Limb (tissue), 2 donors: Measurements from ENCODE around the gene AQP2.
A peak's percentile ranks its signal among the peaks of the same experiment; 100 is the strongest.

ENCODE experiments used
- DNase-seq, 2 donors: peaks; one replicate each; pipeline ENCODE4 v3.0.0-alpha.2; 2016; ENCODE audit errors: extremely low spot score in 2 of 2

AQP2 gene, protein sequence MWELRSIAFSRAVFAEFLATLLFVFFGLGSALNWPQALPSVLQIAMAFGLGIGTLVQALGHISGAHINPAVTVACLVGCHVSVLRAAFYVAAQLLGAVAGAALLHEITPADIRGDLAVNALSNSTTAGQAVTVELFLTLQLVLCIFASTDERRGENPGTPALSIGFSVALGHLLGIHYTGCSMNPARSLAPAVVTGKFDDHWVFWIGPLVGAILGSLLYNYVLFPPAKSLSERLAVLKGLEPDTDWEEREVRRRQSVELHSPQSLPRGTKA

DNA sequence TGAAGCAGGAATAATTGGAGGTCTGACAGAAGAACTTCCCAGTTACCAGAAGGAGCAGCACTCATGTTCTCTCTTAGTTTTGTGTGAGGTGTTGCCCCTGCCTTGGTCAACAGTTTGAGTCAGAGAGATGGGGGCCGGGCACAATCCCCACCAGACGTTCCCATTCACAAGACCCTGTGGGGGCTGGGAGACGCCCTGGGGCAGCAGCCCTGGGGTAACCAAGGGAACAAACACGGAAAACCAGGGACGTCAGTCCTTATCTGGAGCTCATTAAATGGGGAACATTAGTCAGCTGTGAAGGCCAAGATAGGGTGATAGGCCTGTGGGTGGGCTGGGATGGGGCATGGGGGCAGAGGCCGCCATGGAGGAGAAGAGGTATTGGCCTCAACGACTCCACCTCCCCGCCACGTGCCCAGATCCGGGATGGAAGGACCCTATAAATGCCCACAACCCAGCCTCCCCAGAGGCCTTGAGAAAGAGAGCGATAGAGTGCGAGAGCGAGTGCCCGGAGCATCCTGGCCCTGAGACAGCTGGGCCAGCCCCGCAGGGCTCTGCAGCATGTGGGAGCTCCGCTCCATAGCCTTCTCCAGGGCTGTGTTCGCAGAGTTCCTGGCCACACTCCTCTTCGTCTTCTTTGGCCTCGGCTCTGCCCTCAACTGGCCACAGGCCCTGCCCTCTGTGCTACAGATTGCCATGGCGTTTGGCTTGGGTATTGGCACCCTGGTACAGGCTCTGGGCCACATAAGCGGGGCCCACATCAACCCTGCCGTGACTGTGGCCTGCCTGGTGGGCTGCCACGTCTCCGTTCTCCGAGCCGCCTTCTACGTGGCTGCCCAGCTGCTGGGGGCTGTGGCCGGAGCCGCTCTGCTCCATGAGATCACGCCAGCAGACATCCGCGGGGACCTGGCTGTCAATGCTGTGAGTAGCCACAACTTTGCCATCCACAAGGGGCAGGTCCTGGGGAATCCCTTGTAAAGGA lies at the start of gene AQP2:
Gene AQP2 (plus strand): TSS at position 465 of the 979 bp plus-strand sequence. CDS start 94 bp downstream, at position 559.
- DNase-seq: no peak

GRCh38 chr12:49901026-49901425 lies 49.5 kb upstream of the AQP2 start:
- no peak for DNase-seq

DNA sequence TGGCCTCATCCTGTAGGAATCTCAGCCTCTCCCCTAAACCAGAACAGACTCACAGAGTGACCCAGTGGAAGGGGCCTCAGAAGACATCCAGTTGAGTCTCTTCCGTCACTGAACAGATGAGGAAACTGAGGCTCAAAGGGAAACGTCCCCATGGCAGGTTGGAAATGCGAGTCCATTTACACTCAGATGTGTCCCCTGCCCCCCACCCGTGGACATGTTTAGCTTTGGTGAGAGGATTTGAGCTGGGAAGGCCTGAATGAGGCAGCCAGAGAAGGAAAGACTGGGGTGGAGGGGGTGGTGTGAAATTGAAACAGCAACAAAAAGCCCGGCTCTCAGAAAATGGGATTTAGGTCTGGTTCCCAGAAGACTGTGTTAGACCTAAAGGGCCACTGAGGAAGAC lies 48.6 kb upstream of the AQP2 start:
- DNase-seq: no peak

GRCh38 chr12:49902399-49903350 lies 47.9 kb upstream of the AQP2 start:
- DNase-seq: peak in 1 of 2 donors; percentile 59

DNA sequence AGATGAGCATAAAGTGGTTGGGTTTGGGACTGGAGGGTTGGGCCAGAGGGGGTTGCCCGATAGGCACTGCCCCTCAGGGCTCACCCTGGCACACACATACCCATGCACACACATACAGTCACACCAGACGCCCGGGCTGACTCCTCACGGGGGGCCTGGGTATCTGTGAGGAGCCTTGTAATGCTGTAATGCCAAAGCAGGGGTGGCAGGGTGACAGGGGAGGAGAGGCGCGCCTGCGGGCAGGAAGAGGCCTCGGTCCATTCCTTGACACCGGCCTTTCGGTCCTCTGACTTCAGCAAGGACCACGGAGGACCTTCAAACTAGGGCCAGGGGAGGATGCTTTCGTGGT lies 47.2 kb upstream of the AQP2 start:
- no peak for DNase-seq

DNA sequence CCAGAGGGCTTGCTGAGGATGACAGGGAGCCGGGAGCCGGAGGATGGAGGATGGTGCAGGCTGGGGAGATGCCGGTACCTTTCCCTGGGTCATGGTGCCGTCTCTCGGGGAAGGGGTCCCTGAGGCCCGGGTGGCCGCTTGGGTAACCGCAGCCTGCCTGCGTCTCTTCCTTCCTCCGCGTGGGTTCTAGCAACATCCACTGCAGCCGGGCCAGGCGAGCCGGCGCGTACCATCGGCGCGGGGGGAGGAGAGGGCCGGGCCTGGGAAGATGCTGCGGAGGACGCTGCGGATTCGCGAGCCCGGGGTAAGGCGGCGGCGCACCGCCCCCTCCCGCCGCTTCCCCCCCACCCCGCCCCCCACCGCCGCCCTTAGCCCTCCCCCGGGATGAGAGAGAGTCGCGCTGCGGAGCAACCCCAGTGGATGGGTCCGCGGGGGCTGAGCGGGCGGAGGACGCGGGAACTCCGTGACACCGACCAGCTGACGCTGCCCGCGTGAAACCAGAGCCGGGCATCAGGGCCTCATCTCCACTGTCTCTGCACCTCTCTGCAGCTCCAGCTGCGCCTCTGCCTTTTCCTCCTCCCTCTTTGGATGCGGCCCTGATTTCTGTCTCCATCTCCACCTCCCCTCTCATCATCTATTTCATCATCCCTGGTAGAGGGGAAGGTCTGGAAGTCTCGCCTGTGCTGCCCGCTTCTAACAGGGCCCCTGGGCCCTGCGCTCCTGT lies 46.7 kb upstream of the AQP2 start, which contains the start of gene FAIM2:
Gene FAIM2 (minus strand): TSS at position 201 of the 724 bp plus-strand sequence. CDS start 108 bp downstream, at position 93.
- DNase-seq: peak; percentile 38 to 86

DNA sequence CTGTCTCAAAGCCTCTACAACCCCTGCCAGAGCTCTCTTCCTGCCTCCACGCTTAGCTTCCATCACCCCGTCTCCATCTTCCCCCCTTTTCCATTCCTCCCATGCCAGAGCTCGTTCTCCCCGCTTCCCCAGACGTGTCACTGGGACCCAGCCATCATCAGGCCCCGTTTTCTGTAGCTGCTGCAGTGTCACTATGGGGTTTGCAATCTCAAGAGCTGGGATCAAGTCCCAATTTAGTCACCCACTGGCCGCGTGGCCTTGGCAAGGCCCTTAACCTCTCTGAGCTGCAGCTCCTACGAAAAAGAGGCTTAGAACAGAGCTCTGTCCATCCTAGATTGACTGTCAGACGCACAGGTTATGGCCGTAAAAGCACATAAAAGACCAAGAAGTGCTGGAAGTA lies 45.9 kb upstream of the AQP2 start:
- DNase-seq: no peak

DNA sequence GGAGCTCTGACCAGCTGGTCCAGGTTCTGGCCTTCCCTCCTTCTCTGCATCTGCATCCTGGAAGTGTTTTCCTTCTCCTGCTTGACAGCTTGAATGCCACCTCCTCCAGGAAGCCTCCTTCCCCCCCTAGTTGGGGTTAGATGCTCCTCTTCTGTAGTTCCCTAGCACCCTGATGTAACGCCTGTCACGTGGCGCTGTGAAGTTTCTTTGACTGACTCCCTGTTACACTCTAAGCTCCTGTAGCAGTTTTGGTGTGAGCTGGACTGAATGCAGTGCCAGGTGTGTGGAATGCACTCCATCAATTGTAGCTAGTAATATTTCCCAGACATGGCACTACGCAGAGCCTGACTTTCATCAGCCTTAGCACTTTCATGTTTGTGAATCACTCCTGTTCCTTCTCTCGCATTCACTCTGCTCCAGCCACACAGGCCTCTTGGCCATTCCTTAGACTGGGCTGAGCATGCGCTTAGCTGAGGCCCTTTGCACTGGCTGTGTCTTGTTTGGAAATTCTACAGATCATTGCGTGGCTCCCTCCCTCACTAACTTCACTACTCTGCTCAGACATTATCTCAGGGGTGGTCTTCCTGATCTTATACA lies 44.7 kb upstream of the AQP2 start:
- no peak for DNase-seq

DNA sequence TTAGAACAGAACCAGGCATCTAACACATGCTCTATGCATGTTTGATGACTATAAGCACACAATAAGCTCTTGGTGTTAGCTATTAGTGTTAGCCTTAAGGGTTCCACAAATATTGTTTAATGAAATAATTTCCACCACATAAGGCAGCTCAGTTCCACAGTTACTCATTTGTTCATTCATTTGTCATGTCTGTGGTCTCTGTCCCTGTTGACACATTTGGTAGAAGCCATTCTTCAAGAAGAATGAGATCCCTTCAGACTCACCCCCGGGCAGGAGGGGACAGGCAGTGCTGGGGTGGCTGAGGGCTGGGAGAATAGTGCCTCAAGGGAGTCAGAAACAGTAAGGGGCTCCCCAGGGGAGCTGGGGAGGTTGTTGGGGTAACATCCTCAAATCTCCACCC lies 43.2 kb upstream of the AQP2 start:
- no peak for DNase-seq

GRCh38 chr12:49909356-49909755 lies 41.2 kb upstream of the AQP2 start:
- DNase-seq: no peak

DNA sequence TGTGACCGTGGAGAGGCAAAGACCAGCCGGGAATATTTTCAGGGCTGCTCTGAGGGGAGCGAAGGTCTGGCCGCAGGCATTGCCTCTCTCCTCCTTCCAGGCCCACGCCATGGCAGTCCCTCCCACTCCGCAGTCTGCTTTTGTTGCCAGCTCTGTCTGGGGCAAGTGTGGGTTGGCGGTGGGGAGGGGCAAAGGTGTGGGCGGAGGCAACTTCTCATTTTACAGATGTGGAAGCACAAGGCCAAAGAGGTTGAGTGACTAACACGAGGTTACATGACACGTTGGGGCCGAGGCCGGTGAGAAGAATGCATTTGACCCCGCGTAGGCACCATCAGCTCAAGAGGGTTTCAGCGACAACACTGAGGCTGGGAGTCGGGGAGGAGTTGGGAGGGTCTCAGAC lies 40.7 kb upstream of the AQP2 start:
- no peak for DNase-seq

DNA sequence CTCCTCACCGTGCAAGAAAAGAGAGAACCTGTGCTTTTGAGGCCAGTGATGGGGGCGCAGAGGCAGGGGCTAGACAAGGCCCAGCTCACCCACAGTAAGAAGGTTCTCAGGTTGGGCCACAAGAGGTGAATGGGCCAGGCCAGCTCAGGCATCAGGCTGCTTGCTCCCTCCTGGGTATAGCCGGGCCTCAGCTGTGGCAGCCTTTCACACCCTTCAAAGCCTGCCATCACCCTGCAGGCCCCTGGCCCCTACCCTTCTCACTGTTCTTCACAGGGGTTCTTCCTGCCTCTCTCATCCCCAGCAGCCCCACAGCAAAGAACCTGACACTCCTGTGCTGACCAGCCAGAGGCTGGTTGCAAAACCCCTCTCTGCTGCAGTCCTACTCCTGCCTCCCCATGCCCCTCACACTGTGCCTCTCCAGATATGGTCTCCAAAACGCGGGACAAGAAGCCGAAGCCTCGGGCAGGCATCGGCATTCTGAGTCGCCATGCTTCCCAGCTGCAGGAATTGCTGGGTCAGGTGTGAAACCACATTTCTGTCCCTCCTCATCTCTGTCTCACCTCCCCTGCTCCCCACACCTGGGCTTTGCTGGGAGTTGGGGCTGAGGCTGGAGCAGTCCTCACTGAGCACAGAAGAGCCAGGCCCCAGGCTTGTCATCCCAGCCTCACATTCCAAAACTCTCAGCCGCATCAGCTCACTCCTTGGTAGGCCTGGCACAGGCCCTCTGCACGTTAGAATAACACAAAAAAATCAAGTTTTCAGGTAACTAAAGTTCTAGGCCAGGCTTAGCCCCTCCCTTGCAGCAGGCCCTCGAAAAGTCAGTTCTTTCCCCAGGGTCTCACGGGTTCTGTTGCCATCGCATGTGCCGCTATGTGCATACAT lies 40.0 kb upstream of the AQP2 start:
- no peak for DNase-seq

- DNase-seq: no peak
These were observed 39.3 kb upstream of the AQP2 start for GRCh38 chr12:49911213-49911605.

DNA sequence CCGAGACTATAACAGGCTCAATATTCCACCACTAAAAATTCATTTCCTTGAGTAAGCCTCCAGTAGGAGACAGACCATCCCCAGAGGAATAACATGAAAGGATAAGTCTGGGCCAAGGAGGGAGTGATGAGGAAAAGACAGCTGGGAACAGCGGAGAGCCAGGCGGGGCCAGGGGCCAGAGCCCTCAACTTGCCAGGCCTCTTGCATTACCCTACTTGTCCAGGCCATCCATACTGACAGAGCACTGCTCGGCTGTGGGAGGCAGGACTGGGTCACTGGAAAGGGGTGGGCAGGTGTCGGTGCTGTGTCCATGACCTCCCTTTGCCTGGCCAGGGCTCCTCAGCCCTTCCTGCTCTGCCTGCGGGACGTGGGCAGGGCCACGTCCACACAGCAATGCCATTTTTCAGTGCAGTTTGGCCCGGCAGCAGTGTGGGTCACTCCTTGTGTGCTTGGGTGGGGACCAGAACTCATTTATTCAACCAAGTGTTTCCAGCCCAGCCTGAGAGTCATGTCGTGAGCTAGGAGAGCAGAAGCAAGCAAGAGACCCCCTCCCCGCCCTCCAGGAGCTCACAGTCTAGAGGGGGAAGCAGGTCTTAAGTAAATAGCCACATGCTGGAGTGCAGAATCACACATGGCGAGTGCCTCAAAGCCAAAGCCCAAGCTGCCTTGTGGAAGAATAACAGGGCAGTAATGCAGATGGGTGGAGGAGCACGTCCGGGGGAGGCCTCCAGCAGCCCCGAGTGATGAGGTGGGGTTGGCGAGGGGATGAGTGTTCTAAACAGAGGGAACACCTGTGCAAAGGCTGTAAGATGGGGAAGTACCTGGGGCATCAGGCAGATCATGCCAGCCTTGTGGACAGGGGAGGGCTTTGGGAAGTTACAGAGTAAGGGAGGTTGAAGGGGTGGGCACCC lies 37.9 kb upstream of the AQP2 start:
- no peak for DNase-seq

GRCh38 chr12:49916129-49916919 lies 34.2 kb upstream of the AQP2 start:
- DNase-seq: no peak

- no peak for DNase-seq
These were observed 33.3 kb upstream of the AQP2 start for GRCh38 chr12:49917166-49917787.

DNA sequence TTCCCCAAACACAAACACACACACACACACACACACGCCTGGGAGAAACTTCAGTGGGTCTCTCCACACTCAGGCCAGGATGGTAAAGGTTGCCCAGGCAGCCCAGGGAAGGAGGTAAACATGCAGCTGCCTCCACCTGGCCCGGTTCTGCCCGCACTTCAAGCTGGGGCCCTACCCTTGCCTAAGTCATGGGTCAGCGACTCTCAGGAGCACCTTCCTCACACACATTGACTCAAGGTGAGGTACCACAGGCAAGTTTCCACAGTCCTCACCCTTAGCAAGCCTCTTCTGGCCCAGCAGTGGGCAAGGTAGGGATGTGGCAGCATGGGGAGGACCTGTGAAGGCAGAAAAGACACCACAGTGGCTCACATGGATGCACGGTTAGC lies 32.8 kb upstream of the AQP2 start:
- no peak for DNase-seq
